GM19324 (cell line): ENCODE data around the gene MAGEA2.
"Not testable (repeated sequence)": the region's sequence is repeated elsewhere in the genome, so short reads cannot be mapped to it uniquely, and the experiment has no call there.

ENCODE experiments used
- ATAC-seq: cut with Tn5 transposase; IDR thresholded peaks from one replicate; pipeline ENCODE4 v1.9.1; 2021; ENCODE audit warnings: mild to moderate bottlenecking, moderate library complexity; ENCODE audit not compliant: unreplicated experiment, low FRiP score

The MAGEA2 gene, protein sequence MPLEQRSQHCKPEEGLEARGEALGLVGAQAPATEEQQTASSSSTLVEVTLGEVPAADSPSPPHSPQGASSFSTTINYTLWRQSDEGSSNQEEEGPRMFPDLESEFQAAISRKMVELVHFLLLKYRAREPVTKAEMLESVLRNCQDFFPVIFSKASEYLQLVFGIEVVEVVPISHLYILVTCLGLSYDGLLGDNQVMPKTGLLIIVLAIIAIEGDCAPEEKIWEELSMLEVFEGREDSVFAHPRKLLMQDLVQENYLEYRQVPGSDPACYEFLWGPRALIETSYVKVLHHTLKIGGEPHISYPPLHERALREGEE

DNA sequence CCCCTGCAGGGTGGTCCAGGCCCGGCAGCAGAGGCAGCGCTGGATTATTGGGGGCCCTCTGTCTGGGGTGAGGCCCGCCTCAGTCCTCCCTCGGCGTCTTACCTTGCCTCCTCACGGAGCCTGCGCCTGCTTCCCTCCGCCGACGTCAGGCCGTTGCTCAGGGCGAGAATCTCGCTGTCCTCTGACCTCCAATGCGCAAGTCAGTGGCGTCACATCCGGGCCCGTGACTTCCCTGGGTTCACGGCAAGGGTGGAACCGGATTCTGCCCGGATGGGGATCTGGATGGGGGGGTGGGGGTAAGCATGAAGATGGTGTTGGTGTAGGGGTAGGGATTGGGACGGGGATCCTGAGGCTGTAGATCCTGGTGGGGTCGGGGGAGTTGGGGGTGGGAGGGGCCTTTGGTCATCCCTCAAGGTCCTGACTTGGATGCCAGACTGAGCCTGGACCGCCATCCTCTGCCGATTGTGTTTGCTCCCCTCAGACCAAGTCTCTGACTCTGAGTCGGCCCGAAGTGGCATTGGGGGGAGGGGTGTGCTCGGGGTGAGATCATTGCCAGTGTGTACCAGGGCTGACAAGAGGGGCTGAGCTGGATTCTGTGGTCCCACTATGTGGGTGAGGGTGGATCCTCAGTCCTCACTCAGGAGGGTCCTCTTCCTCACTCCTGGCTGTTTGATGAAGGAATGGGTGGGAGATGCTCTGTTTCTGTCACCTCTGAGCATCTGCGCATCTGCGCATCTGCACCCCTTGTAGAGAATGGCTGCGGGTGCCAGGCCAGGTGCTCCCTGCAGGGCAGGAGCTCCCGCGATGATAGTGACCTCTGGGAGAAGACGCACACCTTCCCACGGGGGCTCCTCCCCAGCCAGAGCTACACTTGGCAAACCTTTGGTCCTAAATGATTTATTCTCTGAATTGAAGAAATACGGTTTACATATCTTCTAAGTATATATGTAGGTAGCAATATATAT, at the start of gene MAGEA2:
Gene MAGEA2, minus strand, starts transcription at position 157 of the 965 bp plus-strand sequence. CDS start 2,479 bp downstream, outside the sequence.
- ATAC-seq, result not testable (repeated sequence)

DNA sequence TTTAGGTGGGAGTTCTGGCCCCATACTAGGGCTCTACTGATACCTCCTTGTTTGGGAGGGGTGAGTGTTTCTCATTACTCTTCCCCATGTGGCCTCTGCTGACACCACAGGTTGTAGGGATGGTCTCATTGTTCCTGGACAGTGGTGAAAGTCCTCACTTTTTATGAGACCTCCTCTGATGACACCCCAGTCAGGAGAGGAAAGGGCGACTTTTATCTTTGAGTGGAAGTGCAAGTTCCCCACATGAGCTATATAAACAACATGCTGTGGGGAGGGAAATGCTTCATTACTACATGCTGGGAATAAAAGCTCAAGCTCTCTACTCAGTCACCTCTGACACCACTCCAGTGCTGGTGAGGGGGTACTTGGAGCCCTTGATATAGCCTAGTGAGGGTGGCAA, 45.3 kb upstream of the MAGEA2 start:
- ATAC-seq, result no peak

DNA sequence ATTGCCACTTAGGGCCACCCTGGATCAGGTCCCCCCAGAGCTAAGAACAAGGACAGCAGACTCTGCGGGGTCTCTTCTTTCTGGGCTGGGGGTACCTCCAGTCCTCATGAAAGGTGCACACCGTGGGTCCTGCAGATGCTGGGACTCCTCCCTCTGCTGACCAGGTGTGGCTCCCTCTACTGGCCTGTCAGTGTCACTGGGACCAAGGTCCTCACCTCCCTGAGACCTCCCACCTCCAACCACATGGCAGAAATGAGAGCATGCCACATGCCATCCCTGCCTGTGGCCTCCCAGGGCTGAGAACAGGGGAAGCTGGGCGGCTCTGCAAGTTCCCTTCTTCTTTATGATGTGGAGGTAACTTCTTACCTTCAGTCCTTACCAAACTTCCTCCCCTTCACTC, 33.4 kb upstream of the MAGEA2 start:
- ATAC-seq, result not testable (repeated sequence)

DNA sequence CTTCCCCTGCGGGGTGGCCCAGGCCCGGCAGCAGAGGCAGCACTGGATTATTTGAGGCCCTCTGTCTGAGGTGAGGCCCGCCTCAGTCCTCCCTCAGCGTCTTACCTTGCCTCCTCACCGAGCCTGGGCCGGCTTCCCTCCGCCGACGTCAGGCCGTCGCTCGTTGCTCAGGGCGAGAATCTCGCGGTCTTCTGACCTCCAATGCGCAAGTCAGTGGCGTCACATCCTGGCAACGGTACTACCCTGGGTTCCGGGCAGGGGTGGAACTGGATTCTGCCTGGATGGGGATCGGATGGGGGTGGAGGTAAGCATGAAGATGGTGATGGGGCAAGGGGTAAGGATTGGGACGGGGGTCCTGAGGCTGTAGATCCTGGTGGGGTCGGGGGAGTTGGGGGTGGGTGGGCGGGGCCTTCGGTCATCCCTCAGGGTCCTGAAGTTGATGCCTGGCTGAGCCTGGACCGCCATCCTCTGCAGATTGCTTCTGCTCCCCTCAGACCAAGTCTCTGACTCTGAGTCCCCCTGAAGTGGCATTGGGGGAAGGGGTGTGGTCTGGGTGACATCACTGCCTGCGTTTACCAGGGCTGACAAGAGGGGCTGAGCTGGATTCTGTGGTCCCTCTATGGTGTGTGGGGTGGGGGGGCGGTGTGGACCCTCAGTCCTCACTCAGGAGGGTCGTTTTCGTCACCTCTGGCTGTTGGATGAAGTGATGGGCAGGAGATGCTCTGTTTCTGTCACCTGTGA, 16.1 kb upstream of the MAGEA2 start, which contains the start of gene MAGEA6:
Gene MAGEA6, minus strand, starts transcription at position 141 of the 741 bp plus-strand sequence. CDS start 2,039 bp downstream, outside the sequence.
- ATAC-seq, result not testable (repeated sequence)

DNA sequence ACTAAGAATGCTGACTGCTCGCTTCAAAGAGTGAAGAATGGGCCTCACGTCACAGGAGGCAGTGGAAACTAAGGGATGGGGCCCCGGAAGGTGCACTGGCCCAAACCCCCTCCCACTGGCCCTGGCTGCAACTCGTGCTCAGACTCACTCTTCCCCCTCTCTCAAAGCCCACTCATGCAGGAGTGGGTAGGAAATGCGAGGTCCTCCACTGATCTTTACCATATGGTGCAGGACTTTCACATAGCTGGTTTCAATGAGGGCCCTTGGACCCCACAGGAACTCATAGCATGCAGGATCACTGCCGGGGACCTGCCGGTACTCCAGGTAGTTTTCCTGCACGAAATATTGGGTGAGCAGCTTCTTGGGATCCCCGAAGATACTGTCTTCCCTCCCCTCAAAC, 12.9 kb upstream of the MAGEA2 start:
- ATAC-seq, result not testable (repeated sequence)

DNA sequence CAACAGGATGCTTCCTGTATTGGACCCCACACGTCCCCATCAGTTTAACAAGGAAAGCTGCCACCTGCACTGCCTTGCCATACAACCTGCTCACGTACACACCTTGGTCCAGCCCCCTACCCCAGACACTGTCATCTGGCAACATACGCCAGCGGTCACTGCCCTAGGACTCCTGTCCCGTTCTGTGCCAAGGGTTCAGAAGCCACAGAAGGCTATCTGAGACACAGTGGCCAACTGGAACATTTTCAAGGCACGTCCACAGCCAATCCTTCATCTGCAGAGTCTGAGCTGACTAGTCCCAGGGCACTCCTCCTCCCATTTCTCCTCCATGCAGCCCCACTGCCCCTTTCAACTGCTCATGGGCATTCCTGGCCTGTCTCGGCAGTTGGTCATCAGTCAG, 7.9 kb upstream of the MAGEA2 start:
- ATAC-seq, result not testable (repeated sequence)

DNA sequence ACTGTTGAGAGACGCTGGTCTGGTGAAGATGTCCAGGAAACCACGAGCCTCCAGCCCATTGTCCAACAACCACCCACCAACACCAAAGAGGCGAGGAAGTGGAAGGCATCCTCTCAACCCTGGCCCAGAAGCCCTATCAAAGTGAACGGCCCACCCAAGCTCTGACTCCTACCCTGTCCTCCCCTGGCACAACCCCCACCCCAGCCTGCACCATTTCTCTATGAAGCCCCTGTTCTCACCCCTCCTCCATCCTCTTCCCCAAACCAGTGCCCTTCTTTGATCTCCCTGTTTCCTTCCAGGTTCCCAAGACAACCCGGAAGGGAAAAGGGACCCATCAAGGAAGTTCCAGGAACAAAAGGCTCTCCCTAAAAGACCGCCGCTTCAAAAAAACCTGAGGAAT, 5.9 kb upstream of the MAGEA2 start:
- not testable (repeated sequence) for ATAC-seq

DNA sequence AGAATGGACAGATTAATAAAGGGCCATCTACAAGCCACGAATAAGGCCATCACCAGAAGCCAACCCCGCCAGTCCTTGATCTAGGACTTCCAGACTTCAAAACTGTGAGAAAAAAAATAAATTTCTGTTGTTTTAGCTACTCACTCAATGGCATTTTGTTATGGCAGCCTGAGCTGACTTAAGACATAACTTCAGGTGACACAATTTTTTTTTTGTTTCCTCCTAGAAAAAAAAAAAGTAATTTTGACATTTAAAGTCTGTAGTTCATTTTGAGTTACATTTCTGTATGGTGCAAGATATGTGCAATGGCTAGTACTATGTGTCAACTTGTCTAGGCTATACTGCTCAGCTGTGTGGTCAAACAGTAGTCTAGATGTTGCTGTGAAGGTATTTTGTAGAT, 5.3 kb upstream of the MAGEA2 start, which contains the start of gene CSAG3:
Gene CSAG3, plus strand, starts transcription at position 301 of the 400 bp plus-strand sequence.
- ATAC-seq, result not testable (repeated sequence)

DNA sequence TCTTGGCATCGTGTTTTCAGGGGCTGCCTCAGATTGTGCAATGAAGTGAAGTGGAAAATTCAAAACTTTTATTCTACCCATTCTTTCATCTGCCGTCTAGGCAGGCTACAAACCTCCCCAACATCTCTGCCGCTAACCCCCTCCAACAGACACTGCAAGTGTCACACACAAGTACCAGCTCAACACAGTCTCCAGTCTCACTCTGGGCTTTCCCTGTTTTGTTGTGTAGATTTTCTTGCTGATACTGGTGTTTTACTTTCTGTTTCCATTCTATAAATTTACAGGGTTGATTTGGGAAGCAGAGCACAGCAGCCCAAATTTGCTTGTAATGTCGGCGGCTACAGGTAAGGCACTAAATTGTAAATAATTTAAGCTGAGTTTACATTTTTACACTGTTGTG, 1.2 kb upstream of the MAGEA2 start:
- not testable (repeated sequence) for ATAC-seq

DNA sequence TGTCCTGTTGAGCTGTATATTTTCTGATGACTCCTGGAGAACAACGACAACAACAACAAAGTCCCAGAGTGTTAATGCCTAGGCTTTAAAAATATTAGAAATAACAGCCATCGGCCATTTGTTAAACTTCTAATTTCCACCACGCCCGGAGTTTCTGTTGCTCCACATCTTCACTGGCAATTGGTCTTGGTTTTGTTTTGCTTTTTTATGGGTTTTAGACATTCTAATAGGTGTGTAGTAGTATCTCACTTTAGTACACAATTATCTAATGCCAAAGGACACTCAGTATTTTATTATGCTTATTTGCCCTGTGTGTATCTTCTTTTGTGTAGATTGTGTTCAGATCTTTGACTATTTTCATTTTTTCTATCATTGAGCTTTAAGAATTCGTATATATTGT, 15.1 kb downstream of the MAGEA2 start:
- no peak for ATAC-seq

DNA sequence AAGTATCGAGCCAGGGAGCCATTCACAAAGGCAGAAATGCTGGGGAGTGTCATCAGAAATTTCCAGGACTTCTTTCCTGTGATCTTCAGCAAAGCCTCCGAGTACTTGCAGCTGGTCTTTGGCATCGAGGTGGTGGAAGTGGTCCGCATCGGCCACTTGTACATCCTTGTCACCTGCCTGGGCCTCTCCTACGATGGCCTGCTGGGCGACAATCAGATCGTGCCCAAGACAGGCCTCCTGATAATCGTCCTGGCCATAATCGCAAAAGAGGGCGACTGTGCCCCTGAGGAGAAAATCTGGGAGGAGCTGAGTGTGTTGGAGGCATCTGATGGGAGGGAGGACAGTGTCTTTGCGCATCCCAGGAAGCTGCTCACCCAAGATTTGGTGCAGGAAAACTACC, 17.1 kb downstream of the MAGEA2 start:
- not testable (repeated sequence) for ATAC-seq

DNA sequence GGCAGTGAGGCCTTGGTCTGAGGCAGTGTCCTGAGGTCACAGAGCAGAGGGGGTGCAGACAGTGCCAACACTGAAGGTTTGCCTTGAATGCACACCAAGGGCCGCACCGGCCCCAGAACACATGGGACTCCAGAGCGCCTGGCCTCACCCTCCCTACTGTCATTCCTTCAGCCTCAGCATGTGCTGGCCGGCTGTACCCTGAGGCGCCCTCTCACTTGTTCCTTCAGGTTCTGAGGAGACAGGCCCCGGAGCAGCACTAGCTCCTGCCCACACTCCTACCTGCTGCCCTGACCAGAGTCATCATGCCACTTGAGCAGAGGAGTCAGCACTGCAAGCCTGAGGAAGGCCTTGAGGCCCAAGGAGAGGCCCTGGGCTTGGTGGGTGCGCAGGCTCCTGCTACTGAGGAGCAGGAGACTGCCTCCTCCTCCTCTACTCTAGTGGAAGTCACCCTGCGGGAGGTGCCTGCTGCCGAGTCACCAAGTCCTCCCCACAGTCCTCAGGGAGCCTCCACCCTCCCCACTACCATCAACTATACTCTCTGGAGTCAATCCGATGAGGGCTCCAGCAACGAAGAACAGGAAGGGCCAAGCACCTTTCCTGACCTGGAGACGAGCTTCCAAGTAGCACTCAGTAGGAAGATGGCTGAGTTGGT, 17.7 kb downstream of the MAGEA2 start:
- ATAC-seq, result no peak

DNA sequence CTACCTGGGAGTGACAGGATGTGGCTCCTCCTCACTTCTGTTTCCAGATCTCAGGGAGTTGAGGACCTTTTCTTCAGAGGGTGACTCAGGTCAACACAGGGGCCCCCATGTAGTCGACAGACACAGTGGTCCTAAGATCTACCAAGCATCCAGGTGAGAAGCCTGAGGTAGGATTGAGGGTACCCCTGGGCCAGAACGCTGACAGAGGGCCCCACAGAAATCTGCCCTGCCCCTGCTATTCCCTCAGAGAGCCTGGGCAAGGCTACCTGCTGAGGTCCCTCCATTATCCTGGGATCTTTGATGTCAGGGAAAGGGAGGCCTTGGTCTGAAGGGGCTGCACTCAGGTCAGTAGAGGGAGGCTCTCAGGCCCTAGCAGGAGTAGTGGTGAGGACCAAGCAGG, 18.5 kb downstream of the MAGEA2 start:
- ATAC-seq, result no peak

DNA sequence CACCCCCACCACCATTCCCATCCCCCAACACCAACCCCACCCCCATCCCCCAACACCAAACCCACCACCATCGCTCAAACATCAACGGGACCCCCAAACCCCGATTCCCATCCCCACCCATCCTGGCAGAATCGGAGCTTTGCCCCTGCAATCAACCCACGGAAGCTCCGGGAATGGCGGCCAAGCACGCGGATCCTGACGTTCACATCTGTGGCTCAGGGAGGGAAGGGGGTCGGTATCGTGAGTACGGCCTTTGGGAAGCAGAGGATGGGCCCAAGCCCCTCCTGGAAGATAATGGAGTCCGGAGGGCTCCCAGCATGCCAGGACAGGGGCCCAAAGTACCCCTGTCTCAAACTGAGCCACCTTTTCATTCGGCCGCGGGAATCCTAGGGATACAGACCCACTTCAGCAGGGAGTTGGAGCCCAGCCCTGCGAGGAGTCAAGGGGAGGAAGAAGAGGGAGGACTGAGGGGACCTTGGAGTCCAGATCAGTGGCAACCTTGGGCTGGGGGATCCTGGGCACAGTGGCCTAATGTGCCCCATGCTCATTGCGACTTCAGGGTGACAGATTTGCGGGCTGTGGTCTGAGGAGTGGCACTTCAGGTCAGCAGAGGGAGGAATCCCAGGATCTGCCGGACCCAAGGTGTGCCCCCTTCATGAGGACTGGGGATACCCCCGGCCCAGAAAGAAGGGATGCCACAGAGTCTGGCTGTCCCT, 19.3 kb downstream of the MAGEA2 start:
- ATAC-seq, result not testable (repeated sequence)

DNA sequence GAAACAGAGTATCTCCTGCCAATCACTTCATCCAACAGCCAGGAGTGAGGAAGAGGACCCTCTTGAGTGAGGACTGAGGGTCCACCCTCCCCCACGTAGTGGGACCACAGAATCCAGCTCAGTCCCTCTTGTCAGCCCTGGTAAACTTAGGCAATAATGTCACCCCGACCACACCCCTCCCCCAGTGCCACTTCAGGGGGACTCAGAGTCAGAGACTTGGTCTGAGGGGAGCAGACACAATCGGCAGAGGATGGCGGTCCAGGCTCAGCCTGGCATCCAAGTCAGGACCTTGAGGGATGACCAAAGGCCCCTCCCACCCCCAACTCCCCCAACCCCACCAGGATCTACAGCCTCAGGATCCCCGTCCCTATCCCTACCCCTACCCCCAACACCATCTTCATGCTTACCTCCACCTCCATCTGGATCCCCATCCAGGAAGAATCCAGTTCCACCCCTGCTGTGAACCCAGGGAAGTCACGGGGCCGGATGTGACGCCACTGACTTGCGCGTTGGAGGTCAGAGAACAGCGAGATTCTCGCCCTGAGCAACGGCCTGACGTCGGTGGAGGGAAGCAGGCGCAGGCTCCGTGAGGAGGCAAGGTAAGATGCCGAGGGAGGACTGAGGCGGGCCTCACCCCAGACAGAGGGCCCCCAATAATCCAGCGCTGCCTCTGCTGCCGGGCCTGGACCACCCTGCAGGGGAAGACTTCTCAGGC, 20.2 kb downstream of the MAGEA2 start, which contains the start of the genes CSAG1 and MAGEA12:
Gene CSAG1, minus strand, starts transcription at position 461 of the 715 bp plus-strand sequence. CDS start 1,261 bp downstream, outside the sequence.
Gene MAGEA12, plus strand, starts transcription at position 497 of the 715 bp plus-strand sequence. CDS start 2,405 bp downstream, outside the sequence.
- no peak for ATAC-seq

DNA sequence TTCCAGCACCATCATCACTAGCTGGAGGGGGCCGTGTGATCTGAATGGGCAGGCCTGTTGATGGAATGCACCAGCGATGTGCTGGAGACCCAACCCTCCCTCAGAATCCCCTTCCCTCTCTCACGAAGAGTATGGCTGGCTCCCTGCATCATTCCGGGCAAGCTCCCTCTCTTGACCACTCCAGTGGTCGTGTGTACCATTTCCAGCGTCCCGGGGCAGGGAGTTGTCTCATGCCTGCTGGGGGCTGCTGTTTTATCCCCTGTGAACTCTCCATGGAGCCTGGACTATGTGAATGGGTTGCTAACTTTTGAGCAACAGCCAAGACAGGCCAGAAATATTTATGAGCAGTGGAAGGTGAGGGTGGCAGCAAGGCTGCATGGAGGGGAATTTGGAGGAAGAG, 28.2 kb downstream of the MAGEA2 start:
- no peak for ATAC-seq

DNA sequence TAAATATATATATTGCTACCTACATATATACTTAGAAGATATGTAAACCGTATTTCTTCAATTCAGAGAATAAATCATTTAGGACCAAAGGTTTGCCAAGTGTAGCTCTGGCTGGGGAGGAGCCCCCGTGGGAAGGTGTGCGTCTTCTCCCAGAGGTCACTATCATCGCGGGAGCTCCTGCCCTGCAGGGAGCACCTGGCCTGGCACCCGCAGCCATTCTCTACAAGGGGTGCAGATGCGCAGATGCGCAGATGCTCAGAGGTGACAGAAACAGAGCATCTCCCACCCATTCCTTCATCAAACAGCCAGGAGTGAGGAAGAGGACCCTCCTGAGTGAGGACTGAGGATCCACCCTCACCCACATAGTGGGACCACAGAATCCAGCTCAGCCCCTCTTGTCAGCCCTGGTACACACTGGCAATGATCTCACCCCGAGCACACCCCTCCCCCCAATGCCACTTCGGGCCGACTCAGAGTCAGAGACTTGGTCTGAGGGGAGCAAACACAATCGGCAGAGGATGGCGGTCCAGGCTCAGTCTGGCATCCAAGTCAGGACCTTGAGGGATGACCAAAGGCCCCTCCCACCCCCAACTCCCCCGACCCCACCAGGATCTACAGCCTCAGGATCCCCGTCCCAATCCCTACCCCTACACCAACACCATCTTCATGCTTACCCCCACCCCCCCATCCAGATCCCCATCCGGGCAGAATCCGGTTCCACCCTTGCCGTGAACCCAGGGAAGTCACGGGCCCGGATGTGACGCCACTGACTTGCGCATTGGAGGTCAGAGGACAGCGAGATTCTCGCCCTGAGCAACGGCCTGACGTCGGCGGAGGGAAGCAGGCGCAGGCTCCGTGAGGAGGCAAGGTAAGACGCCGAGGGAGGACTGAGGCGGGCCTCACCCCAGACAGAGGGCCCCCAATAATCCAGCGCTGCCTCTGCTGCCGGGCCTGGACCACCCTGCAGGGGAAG, 39.5 kb downstream of the MAGEA2 start, which contains the start of gene MAGEA2B:
Gene MAGEA2B, plus strand, starts transcription at position 814 of the 973 bp plus-strand sequence. CDS start 2,479 bp downstream, outside the sequence.
- not testable (repeated sequence) for ATAC-seq
